ENCODE results near the gene CGB5. TPM values are rescaled to one million over a fixed set of nuclear protein-coding genes. Genes with fewer than 3 reads are reported as not detected.
"Not testable (repeated sequence)": the region's sequence is repeated elsewhere in the genome, so short reads cannot be mapped to it uniquely, and the experiment has no call there.

CGB5 gene
- total and polyA plus RNA-seq, 8 donors: not detected

DNA sequence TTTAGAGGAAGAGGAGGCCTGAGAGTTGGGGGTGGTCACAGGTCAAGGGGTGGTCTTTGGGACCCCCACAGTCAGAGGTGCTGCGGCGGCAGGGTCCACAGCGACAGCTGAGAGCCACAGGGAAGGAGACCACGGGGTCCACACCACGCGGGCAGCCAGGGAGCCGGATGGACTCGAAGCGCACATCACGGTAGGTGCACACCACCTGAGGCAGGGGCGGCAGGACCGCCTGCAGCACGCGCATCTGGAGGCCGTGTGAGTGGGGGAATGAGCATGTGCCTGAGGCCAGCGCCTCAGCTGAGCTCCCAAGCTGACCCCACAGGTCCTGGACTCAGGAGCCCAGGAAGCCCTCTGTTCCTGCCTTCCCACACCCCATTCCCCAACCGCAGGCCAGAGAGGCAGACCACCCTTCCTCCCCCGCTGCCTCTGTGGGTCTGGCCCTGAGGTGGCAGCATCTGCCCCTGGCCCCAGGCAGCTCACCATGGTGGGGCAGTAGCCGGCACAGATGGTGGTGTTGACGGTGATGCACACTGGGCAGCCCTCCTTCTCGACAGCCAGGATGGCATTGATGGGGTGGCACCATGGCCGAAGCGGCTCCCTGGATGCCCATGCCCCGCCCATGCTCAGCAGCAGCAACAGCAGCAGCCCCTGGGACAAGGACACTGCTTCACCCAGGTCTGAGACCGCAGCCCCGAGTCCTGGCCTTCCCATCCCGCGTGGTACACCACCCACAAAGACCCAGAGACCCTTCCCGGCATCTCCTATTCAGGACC, 27.4 kb upstream of the CGB5 start:
- H3K9me3 ChIP-seq: no peaks in the 10 kb centered on the region
- intact Hi-C loops (cut with DNase I; ENCODE audit: low total_unique reads): no loop called here
- H3K27me3 ChIP-seq: peaks cover 0 to 38% (median 15%) of the 10 kb centered on the region in 3 donors
- DNase-seq: no peak
- H3K4me1 ChIP-seq: peaks cover 22 to 27% (median 25%) of the 10 kb centered on the region in 4 donors
- H3K27ac ChIP-seq: no peak overlapping the region
- TF ChIP-seq, protein P1, sequence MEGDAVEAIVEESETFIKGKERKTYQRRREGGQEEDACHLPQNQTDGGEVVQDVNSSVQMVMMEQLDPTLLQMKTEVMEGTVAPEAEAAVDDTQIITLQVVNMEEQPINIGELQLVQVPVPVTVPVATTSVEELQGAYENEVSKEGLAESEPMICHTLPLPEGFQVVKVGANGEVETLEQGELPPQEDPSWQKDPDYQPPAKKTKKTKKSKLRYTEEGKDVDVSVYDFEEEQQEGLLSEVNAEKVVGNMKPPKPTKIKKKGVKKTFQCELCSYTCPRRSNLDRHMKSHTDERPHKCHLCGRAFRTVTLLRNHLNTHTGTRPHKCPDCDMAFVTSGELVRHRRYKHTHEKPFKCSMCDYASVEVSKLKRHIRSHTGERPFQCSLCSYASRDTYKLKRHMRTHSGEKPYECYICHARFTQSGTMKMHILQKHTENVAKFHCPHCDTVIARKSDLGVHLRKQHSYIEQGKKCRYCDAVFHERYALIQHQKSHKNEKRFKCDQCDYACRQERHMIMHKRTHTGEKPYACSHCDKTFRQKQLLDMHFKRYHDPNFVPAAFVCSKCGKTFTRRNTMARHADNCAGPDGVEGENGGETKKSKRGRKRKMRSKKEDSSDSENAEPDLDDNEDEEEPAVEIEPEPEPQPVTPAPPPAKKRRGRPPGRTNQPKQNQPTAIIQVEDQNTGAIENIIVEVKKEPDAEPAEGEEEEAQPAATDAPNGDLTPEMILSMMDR (IDR thresholded peaks at IDR 0.05): no peak
- no peak for TF ChIP-seq POLR2AphosphoS5 (IDR thresholded peaks at IDR 0.05)
- TF ChIP-seq POLR2A (IDR thresholded peaks at IDR 0.05): no peak
- no peak for TF ChIP-seq EP300 (IDR thresholded peaks at IDR 0.05)
- no peak overlapping the region for H3K4me3 ChIP-seq
- WGBS, 5 donors: 93 to 96% (median 93%) methylated on average over 15 to 26 of the region's 29 CpGs
- H3K36me3 ChIP-seq: peaks cover 6 to 53% (median 51%) of the 10 kb centered on the region in 4 donors

DNA sequence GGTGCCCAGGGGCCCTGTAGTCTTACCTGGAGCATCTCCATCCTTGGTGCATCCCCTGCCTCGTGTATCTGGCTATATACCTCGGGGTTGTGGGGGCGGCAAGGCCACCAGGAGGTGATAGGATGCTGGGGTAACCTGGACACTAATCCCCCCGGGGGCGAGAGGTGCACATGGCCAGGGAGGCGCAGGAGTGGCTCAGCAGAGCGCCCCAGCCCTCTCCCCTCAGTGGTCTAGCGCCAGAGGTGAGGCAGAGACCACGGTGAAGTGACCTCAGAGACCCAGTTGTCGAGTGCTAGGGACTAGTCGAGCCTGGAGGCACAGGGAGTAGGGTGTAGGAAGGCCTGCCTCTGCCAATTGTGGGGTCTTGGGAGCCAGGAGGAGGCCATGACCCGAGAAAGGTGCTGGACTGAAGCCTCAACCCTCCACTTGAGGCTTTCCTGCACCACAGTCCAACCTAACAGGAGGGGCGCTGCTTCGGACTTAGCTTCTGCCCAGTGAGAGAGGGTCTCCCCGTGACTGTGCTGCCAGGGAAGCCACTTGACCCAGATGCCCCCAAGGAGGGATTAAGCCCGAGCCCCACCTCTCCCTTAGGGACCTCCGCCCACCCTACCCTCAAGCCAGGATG, 26.5 kb upstream of the CGB5 start, which contains the start of gene LHB:
LHB (minus strand) TSS at position 51 of the 625 bp plus-strand sequence; CDS start at position 41, 10 bp downstream.
- DNase-seq: no peak
- Histone ChIP-seq H3K4me3 (peak within 1 kb of the TSS; percentile 49 to 62 (median 50)), H3K27ac (peak within 1 kb of the TSS in 1 of 5 donors; percentile 32), H3K9me3 (no peaks in the 10 kb centered on the region), H3K36me3 (peaks cover under 1 to 44% (median 42%) of the 10 kb centered on the region in 4 donors), H3K27me3 (peaks cover 0 to 42% (median 15%) of the 10 kb centered on the region in 3 donors), H3K4me1 (peaks cover 22 to 27% (median 25%) of the 10 kb centered on the region in 4 donors)
- 39 to 95% (median 66%) methylated on average over 8 to 17 of the region's 17 CpGs for WGBS, 5 donors
- intact Hi-C loops (cut with DNase I; ENCODE audit: low total_unique reads): no loop called here
- TF ChIP-seq EP300 (IDR thresholded peaks at IDR 0.05) (no peak), POLR2AphosphoS5 (IDR thresholded peaks at IDR 0.05) (no peak), POLR2A (IDR thresholded peaks at IDR 0.05) (no peak)
- TF ChIP-seq, protein P1 (IDR thresholded peaks at IDR 0.05): no peak

DNA sequence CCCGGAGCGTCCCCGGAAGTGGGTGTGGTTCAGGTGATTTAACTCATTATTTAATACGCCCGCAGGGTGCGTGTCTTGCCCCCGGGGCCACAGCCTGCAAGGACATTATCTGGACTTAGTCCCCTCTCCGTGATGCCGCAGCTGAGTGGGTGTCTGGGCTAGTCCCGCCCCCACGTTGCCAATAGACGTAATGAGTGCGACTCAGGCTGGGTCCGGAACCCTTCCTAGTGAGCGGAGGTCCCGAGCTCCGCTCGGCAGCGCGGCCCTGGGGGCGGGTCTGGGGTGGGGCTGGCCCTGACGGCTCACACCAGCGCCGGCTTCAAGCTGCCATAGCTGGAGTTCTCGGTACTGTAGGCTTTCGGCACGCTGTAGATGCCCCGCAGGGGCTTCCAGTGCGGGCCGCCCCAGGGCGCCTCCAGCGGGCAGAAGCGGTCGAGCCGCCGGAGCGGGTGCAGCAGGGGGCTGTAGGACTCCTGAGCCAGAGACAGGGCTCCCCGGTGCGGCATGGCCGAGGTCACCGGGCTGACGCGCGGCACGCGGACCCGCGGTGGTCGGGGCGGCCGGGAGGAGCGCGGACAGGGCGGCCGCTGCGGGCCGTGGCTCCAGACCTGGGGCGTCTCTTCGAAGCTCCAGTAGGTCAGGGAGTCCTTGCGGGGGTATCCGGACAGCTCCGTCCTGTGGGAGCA, 25.8 kb upstream of the CGB5 start:
- peak overlapping the region; percentile 49 to 62 (median 50) for H3K4me3 ChIP-seq
- TF ChIP-seq EP300 (IDR thresholded peaks at IDR 0.05) (no peak), POLR2AphosphoS5 (IDR thresholded peaks at IDR 0.05) (peak in 1 of 3 donors; percentile 6), POLR2A (IDR thresholded peaks at IDR 0.05) (no peak)
- TF ChIP-seq, protein P1 (IDR thresholded peaks at IDR 0.05): peak in 2 of 7 experiments; percentile 34 to 41
- H3K4me1 ChIP-seq: peaks cover 22 to 27% (median 25%) of the 10 kb centered on the region in 4 donors
- peak; percentile 53 to 82 for DNase-seq
- peaks cover 0 to 46% (median 15%) of the 10 kb centered on the region in 3 donors for H3K27me3 ChIP-seq
- no peaks in the 10 kb centered on the region for H3K9me3 ChIP-seq
- intact Hi-C loops (cut with DNase I; ENCODE audit: low total_unique reads): no loop called here
- H3K36me3 ChIP-seq: peaks cover 0 to 38% (median 36%) of the 10 kb centered on the region in 4 donors
- H3K27ac ChIP-seq: peak overlapping the region in 1 of 5 donors; percentile 32
- 0 to 1% (median 1%) methylated on average over 14 to 62 of the region's 62 CpGs for WGBS, 5 donors

DNA sequence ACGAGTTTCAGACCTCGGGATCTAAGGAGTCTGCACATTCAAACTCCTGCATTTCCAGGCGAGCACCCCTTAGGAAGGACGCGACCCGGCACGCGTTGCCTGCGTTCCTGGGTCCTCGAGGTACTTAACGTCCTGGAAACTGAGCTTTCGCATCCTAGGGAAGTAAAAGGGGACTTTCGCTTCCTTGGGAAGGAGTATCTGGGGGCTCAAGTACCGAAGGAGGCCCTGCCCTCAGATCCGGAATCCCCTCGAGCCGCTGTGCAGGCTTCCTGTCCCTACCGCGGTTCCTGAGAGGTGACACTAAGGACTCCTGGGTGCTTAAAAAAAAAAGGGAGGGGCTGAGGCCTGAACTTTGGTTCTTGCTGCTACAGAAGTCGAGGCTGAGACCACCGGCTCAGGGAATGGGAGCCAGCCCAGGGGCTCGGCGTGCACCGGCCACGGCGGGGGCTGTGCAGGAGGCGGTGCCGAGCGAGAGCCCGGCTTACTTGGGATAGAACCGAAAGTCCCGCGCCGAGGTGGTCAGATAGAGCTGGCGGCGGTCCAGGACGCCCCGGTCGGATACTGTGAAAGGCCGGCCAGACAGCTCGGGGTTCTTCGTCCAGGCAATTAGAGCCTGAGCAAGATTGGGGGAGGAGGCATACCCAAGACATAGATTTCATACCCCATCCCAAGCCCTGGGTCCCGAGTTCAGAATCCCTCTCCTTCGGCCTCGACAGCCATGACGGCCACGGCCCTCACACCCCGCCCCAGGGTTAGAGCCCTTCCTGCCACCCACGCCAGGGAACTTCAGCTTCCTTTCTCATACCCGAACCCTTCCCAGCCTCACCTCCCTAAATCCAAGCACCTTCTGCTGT, 25.0 kb upstream of the CGB5 start:
- WGBS, 5 donors: 2 to 14% (median 5%) methylated on average over 27 to 50 of the region's 50 CpGs
- peak in 1 of 2 donors; percentile 48 for DNase-seq
- intact Hi-C loops (cut with DNase I; ENCODE audit: low total_unique reads); H3K27ac ChIP-seq; H3K9me3 ChIP-seq: not testable (repeated sequence)
- Histone ChIP-seq H3K27me3 (peaks cover 0 to 46% (median 15%) of the 10 kb centered on the region in 3 donors), H3K36me3 (peaks cover 0 to 30% (median 29%) of the 10 kb centered on the region in 4 donors), H3K4me1 (peaks cover 22 to 27% (median 25%) of the 10 kb centered on the region in 4 donors), H3K4me3 (peak overlapping the region; percentile 49 to 62 (median 50))

Measured in stomach (tissue), 9 donors.